ENCODE measurements around the gene HLA-DOB.

The HLA-DOB gene

DNA sequence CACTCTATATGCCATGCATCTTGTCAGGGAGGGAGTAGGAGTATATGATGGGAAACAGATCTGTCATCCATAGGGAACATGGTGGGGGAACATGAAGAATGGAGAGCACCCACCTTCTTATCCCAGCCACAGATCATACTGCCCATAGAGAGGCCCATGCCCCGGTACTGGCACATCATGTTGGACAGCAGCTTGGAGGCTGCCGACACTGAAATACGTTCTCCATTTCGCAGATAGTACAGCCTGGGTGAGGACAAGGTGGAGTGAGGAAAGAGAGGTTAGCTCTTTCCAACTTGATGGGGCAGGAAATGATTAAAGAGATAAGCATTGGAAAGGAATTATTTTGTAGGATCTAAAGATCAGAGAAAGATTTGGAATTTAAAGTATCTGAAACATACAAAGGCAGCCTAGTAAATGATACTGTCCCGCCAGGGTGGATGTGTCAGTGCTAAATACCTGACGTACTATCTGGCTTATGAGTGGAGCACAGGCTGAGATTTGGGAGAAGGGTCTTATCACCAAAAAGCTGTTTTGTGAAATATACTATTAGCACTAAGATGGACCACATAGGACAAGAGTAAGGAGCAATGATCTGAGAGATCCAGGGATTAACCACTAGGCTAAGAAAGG is 25.3 kb upstream of the HLA-DOB start:
- TF ChIP-seq FOXM1 (IDR thresholded peaks at IDR 0.05; ENCODE audit: borderline replicate concordance, low read depth) (no peak), TAF1 (IDR thresholded peaks at IDR 0.05; ENCODE audit: low read depth) (no peak), TCF12 (IDR thresholded peaks at IDR 0.05; ENCODE audit: low read depth) (no peak), EP300 (IDR thresholded peaks at IDR 0.05; ENCODE audit: borderline replicate concordance) (no peak), CEBPB (IDR thresholded peaks at IDR 0.05) (no peak), EGR1 (IDR thresholded peaks at IDR 0.05) (no peak), RAD21 (IDR thresholded peaks at IDR 0.05; ENCODE audit: low read depth) (no peak), CREB1 (IDR thresholded peaks at IDR 0.05; ENCODE audit: low read depth) (no peak), YY1 (IDR thresholded peaks at IDR 0.05; ENCODE audit: low read depth) (no peak), NFIC (IDR thresholded peaks at IDR 0.05) (no peak), TEAD4 (IDR thresholded peaks at IDR 0.05) (no peak)
- TF ChIP-seq, protein P1, sequence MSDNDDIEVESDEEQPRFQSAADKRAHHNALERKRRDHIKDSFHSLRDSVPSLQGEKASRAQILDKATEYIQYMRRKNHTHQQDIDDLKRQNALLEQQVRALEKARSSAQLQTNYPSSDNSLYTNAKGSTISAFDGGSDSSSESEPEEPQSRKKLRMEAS (IDR thresholded peaks at IDR 0.05) = no peak
- TF ChIP-seq, protein P2, sequence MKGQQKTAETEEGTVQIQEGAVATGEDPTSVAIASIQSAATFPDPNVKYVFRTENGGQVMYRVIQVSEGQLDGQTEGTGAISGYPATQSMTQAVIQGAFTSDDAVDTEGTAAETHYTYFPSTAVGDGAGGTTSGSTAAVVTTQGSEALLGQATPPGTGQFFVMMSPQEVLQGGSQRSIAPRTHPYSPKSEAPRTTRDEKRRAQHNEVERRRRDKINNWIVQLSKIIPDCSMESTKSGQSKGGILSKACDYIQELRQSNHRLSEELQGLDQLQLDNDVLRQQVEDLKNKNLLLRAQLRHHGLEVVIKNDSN (IDR thresholded peaks at IDR 0.05) = no peak
- TF ChIP-seq, protein P3, sequence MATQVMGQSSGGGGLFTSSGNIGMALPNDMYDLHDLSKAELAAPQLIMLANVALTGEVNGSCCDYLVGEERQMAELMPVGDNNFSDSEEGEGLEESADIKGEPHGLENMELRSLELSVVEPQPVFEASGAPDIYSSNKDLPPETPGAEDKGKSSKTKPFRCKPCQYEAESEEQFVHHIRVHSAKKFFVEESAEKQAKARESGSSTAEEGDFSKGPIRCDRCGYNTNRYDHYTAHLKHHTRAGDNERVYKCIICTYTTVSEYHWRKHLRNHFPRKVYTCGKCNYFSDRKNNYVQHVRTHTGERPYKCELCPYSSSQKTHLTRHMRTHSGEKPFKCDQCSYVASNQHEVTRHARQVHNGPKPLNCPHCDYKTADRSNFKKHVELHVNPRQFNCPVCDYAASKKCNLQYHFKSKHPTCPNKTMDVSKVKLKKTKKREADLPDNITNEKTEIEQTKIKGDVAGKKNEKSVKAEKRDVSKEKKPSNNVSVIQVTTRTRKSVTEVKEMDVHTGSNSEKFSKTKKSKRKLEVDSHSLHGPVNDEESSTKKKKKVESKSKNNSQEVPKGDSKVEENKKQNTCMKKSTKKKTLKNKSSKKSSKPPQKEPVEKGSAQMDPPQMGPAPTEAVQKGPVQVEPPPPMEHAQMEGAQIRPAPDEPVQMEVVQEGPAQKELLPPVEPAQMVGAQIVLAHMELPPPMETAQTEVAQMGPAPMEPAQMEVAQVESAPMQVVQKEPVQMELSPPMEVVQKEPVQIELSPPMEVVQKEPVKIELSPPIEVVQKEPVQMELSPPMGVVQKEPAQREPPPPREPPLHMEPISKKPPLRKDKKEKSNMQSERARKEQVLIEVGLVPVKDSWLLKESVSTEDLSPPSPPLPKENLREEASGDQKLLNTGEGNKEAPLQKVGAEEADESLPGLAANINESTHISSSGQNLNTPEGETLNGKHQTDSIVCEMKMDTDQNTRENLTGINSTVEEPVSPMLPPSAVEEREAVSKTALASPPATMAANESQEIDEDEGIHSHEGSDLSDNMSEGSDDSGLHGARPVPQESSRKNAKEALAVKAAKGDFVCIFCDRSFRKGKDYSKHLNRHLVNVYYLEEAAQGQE (IDR thresholded peaks at IDR 0.05; ENCODE audit: low read depth) = no peak

DNA sequence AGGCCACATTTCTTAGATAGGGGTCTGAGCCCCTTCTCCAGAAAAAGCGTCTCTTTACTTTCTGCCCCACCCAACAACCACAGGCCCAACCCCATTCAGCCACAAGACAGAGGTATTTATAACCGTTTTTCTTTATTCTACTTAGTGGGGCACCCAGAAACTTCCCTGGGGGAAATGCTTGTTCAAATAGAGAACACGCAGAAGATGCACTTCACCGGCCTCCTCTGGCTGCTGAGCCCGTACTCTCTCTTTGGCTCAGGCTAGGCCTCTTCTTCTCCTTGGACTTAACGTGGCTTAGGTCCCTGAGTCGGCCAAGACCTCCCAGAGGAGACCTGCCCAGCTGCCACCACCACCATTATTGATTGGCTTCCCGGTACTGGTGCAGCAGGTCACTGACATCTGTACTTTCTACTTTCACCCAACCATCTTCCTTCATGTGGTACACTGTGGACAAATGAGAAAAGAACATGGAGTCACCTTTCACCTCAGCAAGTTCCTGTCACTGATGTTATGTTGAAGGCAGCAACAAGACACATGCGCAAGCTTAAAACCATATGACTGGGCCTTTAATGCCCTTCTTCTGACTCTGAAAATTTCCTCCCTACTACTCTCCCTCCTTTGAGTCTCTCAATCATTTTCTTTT is 23.9 kb upstream of the HLA-DOB start:
- TF ChIP-seq YY1 (IDR thresholded peaks at IDR 0.05; ENCODE audit: low read depth) (no peak), FOXM1 (IDR thresholded peaks at IDR 0.05; ENCODE audit: borderline replicate concordance, low read depth) (no peak), EP300 (IDR thresholded peaks at IDR 0.05; ENCODE audit: borderline replicate concordance) (no peak), RAD21 (IDR thresholded peaks at IDR 0.05; ENCODE audit: low read depth) (no peak), TEAD4 (IDR thresholded peaks at IDR 0.05) (no peak), ZBTB7A (IDR thresholded peaks at IDR 0.05; ENCODE audit: low read depth) (no peak), CREB1 (IDR thresholded peaks at IDR 0.05; ENCODE audit: low read depth) (no peak)
- TF ChIP-seq, protein P3 (IDR thresholded peaks at IDR 0.05; ENCODE audit: low read depth) = no peak
- TF ChIP-seq, protein P1 (IDR thresholded peaks at IDR 0.05) = no peak
- TF ChIP-seq, protein P2 (IDR thresholded peaks at IDR 0.05) = no peak

DNA sequence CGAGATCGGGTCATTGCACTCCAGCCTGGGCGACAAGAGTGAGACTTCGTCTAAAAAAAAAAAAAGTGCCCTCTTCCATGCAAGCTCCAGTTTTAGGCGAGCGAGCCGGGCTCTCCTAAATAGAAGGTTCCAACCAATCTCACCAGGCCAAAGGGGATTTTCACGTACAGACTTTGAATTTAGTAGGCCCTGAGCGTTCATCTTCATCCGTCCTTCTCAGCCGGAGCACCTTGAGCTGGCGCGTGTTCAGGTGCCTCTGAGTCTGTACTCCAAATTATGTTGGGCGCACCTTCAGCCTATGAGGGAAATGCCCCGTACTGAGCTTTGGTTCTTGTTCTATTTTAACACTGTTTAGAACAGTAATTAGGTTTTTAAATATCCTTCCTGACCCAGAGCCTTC is 22.6 kb upstream of the HLA-DOB start:
- no peak for TF ChIP-seq YY1 (IDR thresholded peaks at IDR 0.05; ENCODE audit: low read depth)
- no peak for TF ChIP-seq CREB1 (IDR thresholded peaks at IDR 0.05; ENCODE audit: low read depth)
- TF ChIP-seq, protein P2 (IDR thresholded peaks at IDR 0.05) = no peak
- TF ChIP-seq RAD21 (IDR thresholded peaks at IDR 0.05; ENCODE audit: low read depth) = no peak
- TF ChIP-seq EGR1 (IDR thresholded peaks at IDR 0.05) = no peak
- no peak for TF ChIP-seq EP300 (IDR thresholded peaks at IDR 0.05; ENCODE audit: borderline replicate concordance)
- no peak for TF ChIP-seq ZBTB7A (IDR thresholded peaks at IDR 0.05; ENCODE audit: low read depth)
- TF ChIP-seq NFIC (IDR thresholded peaks at IDR 0.05) = no peak
- no peak for TF ChIP-seq FOXM1 (IDR thresholded peaks at IDR 0.05; ENCODE audit: borderline replicate concordance, low read depth)
- TF ChIP-seq, protein P1 (IDR thresholded peaks at IDR 0.05) = no peak
- TF ChIP-seq, protein P3 (IDR thresholded peaks at IDR 0.05; ENCODE audit: low read depth) = no peak
- no peak for TF ChIP-seq TCF12 (IDR thresholded peaks at IDR 0.05; ENCODE audit: low read depth)
